NB4 (cell line): ENCODE results near the gene RGS12.
A peak's percentile ranks its signal among the peaks of the same experiment; 100 is the strongest.

Experiments
- DNase-seq: peaks from one replicate; pipeline ENCODE4 v3.0.0; 2010; ENCODE audit warnings: low read depth
- H3K4me3 ChIP-seq: one replicate; pipeline ENCODE4 v1.5.1; 2011; ENCODE audit warnings: mild to moderate bottlenecking, low read depth, low read length, moderate library complexity
- MYC ChIP-seq: IDR thresholded peaks from 2 replicates; pipeline ENCODE4 v1.6.1; 2011; ENCODE audit warnings: low read depth, low read length
- POLR2A ChIP-seq: IDR thresholded peaks from 2 replicates; pipeline ENCODE4 v1.6.1; 2011; ENCODE audit warnings: mild to moderate bottlenecking; ENCODE audit not compliant: insufficient read length; ENCODE audit errors: extremely low read depth
- TF ChIP-seq, protein P1 (sequence below): IDR thresholded peaks from one replicate; pipeline ENCODE4 v1.5.1; 2012; ENCODE audit warnings: low read depth, low read length
- TF ChIP-seq, protein P2 (sequence below): IDR thresholded peaks from 2 replicates; pipeline ENCODE4 v1.6.1; 2011; ENCODE audit warnings: low read depth, low read length

The RGS12 gene

DNA sequence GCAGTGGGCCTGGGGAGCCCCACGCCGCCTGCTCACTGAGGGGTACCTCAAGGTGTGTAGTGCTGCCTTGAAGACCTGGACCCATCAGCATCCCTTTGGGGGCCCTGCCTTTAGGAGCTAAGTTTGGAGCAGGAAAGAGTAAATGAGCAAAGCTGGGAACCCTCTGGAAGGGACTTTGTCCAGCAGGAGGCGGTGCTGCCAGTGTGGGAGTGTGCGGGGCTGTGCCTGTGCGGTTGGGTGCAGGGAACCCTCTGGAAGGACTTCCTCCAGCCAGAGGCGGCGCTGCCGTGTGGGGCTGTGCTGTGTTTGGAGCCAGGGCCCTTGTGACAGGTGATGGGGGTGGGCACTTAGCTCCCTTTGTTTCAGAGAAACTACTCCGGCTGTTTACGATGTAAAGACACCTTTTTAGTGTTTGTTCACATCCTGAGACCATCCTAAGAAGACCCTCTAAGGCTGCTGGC, 25.8 kb downstream of the RGS12 start:
- no peak for DNase-seq

DNA sequence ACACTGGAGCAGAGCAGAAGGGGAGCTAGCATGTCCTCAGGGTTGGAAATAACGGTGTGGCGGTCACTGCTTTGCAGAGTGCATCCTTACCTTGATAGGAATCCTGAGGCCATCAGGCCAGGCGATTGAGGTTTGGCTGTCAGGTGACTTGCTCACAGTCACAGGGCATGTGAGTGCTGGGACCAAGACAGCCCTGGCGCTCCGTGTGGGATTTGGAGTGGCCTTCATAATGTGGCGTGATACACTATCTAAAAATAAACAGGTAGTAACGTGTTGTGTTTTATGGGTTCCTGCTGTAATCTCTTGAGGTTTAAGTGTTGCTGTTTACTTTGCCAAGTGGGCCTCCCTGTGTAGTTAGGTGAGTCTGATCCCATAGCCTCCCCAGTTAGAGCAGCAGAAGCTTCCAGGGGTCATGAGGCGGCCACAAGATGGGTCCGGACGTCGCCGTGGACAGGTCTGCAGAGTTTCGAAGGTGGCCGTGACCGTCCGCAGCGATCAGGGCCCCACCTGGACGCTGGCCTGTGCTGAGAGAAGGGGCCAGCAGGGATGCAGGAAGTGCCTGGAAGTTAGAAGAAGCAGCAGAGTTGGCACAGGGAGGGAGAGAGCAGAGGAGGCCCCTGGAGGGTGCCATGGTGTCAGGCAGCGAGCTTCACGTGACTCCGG, 27.7 kb downstream of the RGS12 start:
- TF ChIP-seq POLR2A (no peak), MYC (no peak)
- TF ChIP-seq, protein P1, sequence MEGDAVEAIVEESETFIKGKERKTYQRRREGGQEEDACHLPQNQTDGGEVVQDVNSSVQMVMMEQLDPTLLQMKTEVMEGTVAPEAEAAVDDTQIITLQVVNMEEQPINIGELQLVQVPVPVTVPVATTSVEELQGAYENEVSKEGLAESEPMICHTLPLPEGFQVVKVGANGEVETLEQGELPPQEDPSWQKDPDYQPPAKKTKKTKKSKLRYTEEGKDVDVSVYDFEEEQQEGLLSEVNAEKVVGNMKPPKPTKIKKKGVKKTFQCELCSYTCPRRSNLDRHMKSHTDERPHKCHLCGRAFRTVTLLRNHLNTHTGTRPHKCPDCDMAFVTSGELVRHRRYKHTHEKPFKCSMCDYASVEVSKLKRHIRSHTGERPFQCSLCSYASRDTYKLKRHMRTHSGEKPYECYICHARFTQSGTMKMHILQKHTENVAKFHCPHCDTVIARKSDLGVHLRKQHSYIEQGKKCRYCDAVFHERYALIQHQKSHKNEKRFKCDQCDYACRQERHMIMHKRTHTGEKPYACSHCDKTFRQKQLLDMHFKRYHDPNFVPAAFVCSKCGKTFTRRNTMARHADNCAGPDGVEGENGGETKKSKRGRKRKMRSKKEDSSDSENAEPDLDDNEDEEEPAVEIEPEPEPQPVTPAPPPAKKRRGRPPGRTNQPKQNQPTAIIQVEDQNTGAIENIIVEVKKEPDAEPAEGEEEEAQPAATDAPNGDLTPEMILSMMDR = no peak
- TF ChIP-seq, protein P2, sequence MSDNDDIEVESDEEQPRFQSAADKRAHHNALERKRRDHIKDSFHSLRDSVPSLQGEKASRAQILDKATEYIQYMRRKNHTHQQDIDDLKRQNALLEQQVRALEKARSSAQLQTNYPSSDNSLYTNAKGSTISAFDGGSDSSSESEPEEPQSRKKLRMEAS = no peak
- no peak for DNase-seq
- H3K4me3 ChIP-seq = no peak overlapping the region

More for the DNA sequence above, 25.8 kb downstream of the RGS12 start:
- H3K4me3 ChIP-seq = no peak overlapping the region
- TF ChIP-seq, protein P1 = peak; percentile 22
- TF ChIP-seq, protein P2 = no peak
- no peak for TF ChIP-seq POLR2A
- no peak for TF ChIP-seq MYC

DNA sequence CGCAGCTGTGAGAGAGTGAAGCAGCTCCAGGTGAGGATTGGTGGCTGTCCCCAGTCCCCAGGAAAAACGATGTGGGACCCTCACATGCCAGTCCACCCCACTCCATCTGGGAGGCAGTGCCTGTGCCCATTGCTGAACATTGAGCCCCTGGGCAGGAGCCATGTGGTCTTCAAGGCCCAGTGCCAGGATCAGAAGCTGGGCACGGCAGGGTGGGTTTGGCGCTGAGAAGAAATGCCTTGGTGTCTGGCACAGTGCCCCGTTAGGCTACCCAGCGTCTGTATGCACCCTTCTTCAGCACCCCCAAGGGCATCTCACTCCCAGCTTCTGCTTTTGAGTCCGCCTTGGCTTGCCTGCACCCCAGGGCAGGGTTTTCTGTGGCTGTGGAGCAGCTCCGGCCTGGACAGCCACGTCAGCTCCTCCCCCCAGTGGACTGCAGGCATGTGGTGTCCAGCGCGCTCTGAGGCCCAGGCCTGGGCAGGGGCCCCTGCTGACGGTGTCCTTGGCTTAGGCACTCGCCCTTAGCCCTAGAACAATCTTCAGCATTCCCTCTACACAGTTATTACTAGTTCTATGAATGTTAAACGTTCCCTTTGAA, 28.6 kb downstream of the RGS12 start:
- H3K4me3 ChIP-seq = no peak overlapping the region
- no peak for DNase-seq
- no peak for TF ChIP-seq POLR2A
- TF ChIP-seq MYC = no peak
- TF ChIP-seq, protein P1 = no peak
- TF ChIP-seq, protein P2 = no peak

DNA sequence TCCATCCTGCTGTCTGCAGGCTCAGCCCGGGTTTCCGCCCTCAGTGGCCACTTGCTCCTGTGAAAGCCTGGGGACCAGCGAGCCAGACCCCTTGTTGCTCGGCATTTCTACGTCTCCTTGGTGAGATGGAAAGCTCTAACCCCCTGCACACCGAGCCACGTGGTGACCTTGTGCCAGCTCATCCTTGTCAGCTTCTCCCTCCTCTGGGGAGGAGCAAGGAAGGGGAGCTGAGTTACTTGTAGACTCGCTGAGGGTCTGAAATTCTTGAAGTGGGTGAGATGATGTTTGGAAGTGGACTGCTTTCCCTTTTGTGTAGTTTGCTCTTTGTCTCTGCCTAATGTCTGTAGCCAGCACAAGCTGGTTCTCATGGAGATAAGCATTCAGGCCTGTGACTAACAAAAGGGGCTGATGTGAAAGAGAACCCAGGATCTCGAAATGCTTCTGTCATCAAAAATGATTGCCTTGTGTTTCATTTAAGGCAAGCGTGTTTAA, 29.3 kb downstream of the RGS12 start:
- no peak for DNase-seq
- TF ChIP-seq, protein P2 = no peak
- no peak for TF ChIP-seq MYC
- TF ChIP-seq POLR2A = no peak
- TF ChIP-seq, protein P1 = no peak
- H3K4me3 ChIP-seq = no peak overlapping the region

DNA sequence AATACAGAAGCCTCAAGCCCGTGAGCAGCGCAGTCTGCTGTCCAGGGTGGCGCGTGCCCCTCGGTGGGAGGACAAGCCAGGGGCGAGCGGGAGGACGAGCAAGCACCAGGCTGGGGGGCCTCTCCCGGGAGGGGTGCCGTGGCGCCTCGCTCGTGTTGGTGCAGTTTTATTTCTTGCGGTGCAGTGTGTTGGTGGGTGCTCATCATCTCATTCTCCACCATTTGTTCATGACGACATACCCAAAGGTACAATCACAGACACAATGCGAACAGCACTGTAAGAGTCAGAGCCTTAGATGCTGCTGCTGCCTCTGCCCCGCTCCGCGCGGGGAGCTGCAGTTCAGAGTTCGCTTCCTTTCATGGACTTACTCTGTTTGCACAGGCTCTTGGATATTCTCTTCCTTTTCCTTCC, 30.3 kb downstream of the RGS12 start:
- no peak for DNase-seq
- TF ChIP-seq MYC = no peak
- TF ChIP-seq, protein P1 = no peak
- TF ChIP-seq, protein P2 = no peak
- TF ChIP-seq POLR2A = no peak
- no peak overlapping the region for H3K4me3 ChIP-seq
